Stimulated activated CD4-positive, alpha-beta T cell treated with anti-CD3 and anti-CD28 coated beads, Interleukin-1b, Interleukin-23, amount 100 ng/mL, for 48 hours (primary cell): ENCODE data around the gene FBLN1.
"Not testable (repeated sequence)": the region's sequence is repeated elsewhere in the genome, so short reads cannot be mapped to it uniquely, and the experiment has no call there.

Source experiments
- DNase-seq: peaks from one replicate; pipeline ENCODE4 v3.0.0-alpha.2; 2020

Gene FBLN1

GRCh38 chr22:45502215-45503049, at the start of gene FBLN1:
Gene FBLN1 (plus strand): TSS chr22:45502883. CDS start chr22:45502986, 103 bp downstream.
- no peak for DNase-seq

- DNase-seq = no peak
Measured at GRCh38 chr22:45453764-45454163, 48.9 kb upstream of the FBLN1 start.

- no peak for DNase-seq
Measured at GRCh38 chr22:45454275-45454674, 48.4 kb upstream of the FBLN1 start.

GRCh38 chr22:45455212-45455611, 47.5 kb upstream of the FBLN1 start:
- DNase-seq = no peak

- no peak for DNase-seq
Measured at GRCh38 chr22:45455621-45456020, 47.1 kb upstream of the FBLN1 start.

GRCh38 chr22:45456811-45457210, 45.9 kb upstream of the FBLN1 start:
- DNase-seq = no peak

GRCh38 chr22:45458532-45458931, 44.2 kb upstream of the FBLN1 start:
- no peak for DNase-seq

- DNase-seq = no peak
Measured at GRCh38 chr22:45459235-45459634, 43.4 kb upstream of the FBLN1 start.

GRCh38 chr22:45460288-45461109, 42.2 kb upstream of the FBLN1 start:
- no peak for DNase-seq

GRCh38 chr22:45462034-45462655, 40.5 kb upstream of the FBLN1 start:
- no peak for DNase-seq

GRCh38 chr22:45463691-45464090, 39.0 kb upstream of the FBLN1 start:
- DNase-seq = not testable (repeated sequence)

GRCh38 chr22:45465633-45466032, 37.0 kb upstream of the FBLN1 start:
- no peak for DNase-seq

GRCh38 chr22:45468872-45469271, 33.8 kb upstream of the FBLN1 start:
- no peak for DNase-seq

GRCh38 chr22:45469281-45470073, 33.2 kb upstream of the FBLN1 start:
- DNase-seq = no peak

GRCh38 chr22:45470871-45471270, 31.8 kb upstream of the FBLN1 start:
- no peak for DNase-seq

GRCh38 chr22:45472426-45472825, 30.3 kb upstream of the FBLN1 start:
- no peak for DNase-seq

GRCh38 chr22:45473626-45474237, 29.0 kb upstream of the FBLN1 start:
- DNase-seq = no peak

GRCh38 chr22:45475063-45475747, 27.5 kb upstream of the FBLN1 start:
- DNase-seq = no peak

- no peak for DNase-seq
Measured at GRCh38 chr22:45475851-45476514, 26.7 kb upstream of the FBLN1 start.

- no peak for DNase-seq
Measured at GRCh38 chr22:45476814-45477213, 25.9 kb upstream of the FBLN1 start.
